GM21528 (cell line): Measurements from ENCODE around the gene PSKH1.

Experiments used
- ATAC-seq: cut with Tn5 transposase; IDR thresholded peaks from one replicate; pipeline ENCODE4 v1.9.1; 2021; ENCODE audit warnings: mild to moderate bottlenecking, moderate library complexity; ENCODE audit not compliant: unreplicated experiment, low FRiP score

The PSKH1 gene

DNA sequence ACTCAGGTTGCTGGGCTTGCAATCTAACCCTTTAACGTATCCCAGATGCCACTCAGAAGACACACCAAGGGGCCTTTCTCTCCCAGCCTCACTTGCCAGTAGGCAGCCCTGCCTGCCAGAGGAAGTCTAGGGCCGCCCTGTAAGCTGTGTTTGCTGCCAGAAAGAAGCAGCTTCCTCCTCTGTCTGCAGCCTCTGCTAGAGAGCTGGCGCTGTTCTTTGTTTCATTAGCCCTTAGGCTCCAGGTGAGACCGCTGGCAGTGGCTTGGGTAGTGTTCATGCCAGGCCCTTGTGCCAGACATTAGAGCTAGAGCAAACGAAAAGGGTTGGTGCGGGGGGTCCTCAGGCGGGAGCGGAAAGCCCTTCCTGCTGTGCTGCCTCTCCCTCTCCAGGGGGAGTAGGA, 29.7 kb downstream of the PSKH1 start:
- ATAC-seq, result no peak

GRCh38 chr16:67923414-67924116, 30.5 kb downstream of the PSKH1 start:
- no peak for ATAC-seq

GRCh38 chr16:67924140-67924906, 31.3 kb downstream of the PSKH1 start:
- ATAC-seq, result no peak

DNA sequence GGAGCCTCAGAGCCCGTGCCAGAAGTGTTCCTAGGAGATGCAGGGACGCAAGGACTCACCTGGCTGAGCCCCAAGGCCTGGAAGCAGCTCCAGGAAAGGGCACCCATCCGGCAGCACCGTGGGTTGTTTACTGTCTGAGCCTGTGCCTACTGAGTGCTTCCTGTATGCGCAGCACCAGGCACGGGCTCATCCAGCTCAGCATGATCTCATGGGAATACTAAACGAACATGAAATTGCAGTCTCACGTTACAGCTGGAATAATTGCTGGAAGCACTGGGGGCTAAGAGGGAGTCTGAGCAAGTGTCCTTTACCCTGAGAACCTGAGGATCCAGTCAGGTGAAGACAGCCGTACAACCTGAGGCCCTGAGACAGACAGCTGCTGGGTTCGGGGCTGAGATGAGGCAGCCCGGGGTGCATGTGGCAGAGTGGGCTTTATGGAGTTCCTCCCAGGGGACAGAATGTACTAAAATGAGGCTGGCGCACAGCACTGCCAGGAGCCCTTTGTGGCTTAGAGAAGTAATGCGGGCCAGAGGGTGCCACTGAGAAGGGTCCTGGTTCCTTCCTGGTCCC, 33.2 kb downstream of the PSKH1 start:
- no peak for ATAC-seq

- no peak for ATAC-seq
Observed at GRCh38 chr16:67927131-67927941, 34.3 kb downstream of the PSKH1 start.

GRCh38 chr16:67928147-67928546, 35.1 kb downstream of the PSKH1 start:
- ATAC-seq, result no peak

- ATAC-seq, result no peak
Observed at GRCh38 chr16:67928561-67929364, 35.7 kb downstream of the PSKH1 start.

DNA sequence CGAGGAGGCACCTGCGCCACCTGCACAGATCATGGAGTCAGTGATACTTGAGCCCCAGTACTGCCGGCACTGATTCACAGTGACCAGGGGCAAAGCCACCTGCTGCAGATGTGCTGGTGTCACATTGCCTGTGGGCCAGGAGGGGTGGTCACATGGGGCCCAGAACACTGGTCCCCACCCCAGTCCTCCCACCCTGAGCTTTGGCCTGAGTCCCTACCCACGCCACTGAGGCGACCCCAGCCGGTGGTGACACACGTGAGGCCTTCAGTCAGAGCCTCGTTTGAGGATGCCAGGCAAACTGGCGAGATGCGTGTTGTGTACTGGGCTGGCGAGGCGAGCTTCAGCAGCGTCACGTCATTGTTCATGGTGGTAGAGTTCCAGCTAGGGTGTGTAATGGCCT, 37.1 kb downstream of the PSKH1 start:
- ATAC-seq, result no peak

GRCh38 chr16:67930678-67931211, 37.7 kb downstream of the PSKH1 start:
- ATAC-seq, result no peak

GRCh38 chr16:67931712-67932461, 38.8 kb downstream of the PSKH1 start, which contains the start of gene CTRL:
TSS of gene CTRL (minus strand) at chr16:67931862. CDS start at chr16:67931852, 10 bp downstream.
- no peak for ATAC-seq

DNA sequence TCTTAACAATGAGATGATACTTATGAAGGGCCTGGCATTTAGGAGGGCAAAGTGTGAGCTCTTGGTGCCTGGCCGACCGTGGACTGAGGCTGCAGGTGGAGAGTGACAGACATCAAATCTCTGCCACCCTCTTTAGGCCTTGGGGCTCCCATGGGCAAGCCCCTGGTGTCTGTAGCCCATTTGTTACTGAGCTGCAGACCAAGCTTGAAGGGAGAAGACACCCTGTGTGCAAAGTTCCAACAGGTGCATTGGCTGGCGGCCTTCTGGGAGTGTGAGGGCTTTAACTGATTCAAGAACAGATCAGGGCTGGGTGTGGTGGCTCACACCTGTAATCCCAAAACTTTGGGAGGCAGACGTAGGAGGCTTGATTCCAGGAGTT, 39.4 kb downstream of the PSKH1 start:
- ATAC-seq, result no peak

GRCh38 chr16:67933805-67934204, 40.8 kb downstream of the PSKH1 start:
- ATAC-seq, result no peak

DNA sequence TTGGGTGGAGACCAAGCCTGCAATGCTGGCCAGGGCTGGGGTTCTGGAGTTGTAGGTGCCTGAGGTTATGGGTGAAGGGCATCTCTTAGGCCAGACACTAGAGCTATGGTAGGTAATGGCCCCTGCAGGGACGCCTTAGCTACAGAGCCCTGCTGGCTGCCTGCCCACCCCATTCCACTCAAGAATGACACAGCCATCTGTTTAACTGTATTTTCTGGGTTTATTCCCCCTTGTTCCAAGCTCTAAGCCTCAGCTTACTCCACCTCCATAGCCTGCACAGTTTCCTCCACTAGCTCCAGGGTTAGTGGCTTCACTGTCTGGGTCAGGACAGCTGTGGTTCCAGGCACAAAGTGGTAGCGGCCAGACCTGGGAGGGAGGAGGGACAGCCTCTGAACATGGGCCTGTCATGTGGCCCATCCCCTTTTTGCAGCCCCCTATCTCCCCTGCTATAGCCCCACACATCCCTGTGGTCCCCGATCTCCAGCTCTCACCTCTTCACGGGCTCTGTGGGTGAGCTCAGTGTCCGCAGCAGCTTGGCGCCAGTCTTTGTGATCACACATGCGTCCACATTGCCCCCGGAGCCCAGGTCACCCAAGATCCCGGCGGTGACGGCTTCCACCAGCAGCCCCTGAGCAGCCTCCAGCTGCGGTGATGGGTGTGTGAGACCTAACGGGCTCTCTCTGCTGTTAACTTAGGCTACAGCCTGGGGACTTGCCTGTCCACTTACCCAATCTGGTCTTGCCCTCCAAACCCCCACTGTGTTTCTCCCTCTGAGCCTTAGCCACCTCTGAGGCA, 41.4 kb downstream of the PSKH1 start:
- no peak for ATAC-seq

- no peak for ATAC-seq
Observed at GRCh38 chr16:67935101-67935401, 42.0 kb downstream of the PSKH1 start.

- ATAC-seq, result peak; percentile 82
Observed at GRCh38 chr16:67935402-67936123, 42.5 kb downstream of the PSKH1 start.

- ATAC-seq, result peak; percentile 2
Observed at GRCh38 chr16:67936124-67936879, 43.2 kb downstream of the PSKH1 start, which contains the start of gene PSMB10. TSS of gene PSMB10 (minus strand) at chr16:67936850. CDS start at chr16:67936749, 101 bp downstream.
